Neural cell (in vitro differentiated cells): ENCODE results near the gene ACAN. TPM values are rescaled to one million over a fixed set of nuclear protein-coding genes. Genes with fewer than 3 reads are reported as not detected.

Source experiments
- H2AFZ ChIP-seq: fragments of 200-600, 300-800 bp; sonication (generic), shearing (Covaris generic); 2 replicates; pipeline ENCODE4 v1.6.0; 2014; ENCODE audit warnings: low read depth, mild to moderate bottlenecking, antibody characterized with exemption, low read length, moderate library complexity
- H3F3A ChIP-seq: fragments of 200-600 bp; shearing (Covaris generic); 2 replicates; pipeline ENCODE4 v1.6.1; 2016; ENCODE audit warnings: mild to moderate bottlenecking, moderate library complexity, mixed read lengths, antibody characterized with exemption, low read length; ENCODE audit not compliant: insufficient read depth, poor library complexity, severe bottlenecking
- H3K27ac ChIP-seq: fragments of 200-600, 300-800 bp; sonication (generic), shearing (Covaris generic); 2 replicates; pipeline ENCODE4 v1.5.1; 2014; ENCODE audit warnings: mild to moderate bottlenecking, low read length, moderate library complexity
- H3K27me3 ChIP-seq: fragments of 300-800, 200-600 bp; sonication (generic), shearing (Covaris generic); 2 replicates; pipeline ENCODE4 v1.6.0; 2014; ENCODE audit warnings: mild to moderate bottlenecking, low read depth, low read length, moderate library complexity; ENCODE audit not compliant: insufficient read depth
- H3K36me3 ChIP-seq: fragments of 300-800, 200-600 bp; sonication (generic), shearing (Covaris generic); 2 replicates; pipeline ENCODE4 v1.5.1; 2014; ENCODE audit warnings: mild to moderate bottlenecking, antibody characterized with exemption, low read length, moderate library complexity; ENCODE audit not compliant: insufficient read depth
- H3K4me2 ChIP-seq: fragments of 300-800, 200-600 bp; sonication (generic), shearing (Covaris generic); 2 replicates; pipeline ENCODE4 v1.6.0; 2014; ENCODE audit warnings: mild to moderate bottlenecking, low read length
- H3K4me3 ChIP-seq: fragments of 300-800, 200-600 bp; sonication (generic), shearing (Covaris generic); 2 replicates; pipeline ENCODE4 v1.5.1; 2014; ENCODE audit warnings: mild to moderate bottlenecking, low read length, moderate library complexity
- H3K79me2 ChIP-seq: fragments of 200-600 bp; shearing (Covaris generic); replicated peaks from 2 replicates; pipeline ENCODE4 v1.6.0; 2014; ENCODE audit warnings: mild to moderate bottlenecking, low read length, moderate library complexity; ENCODE audit not compliant: insufficient read depth
- H3K9ac ChIP-seq: fragments of 300-800, 200-600 bp; sonication (generic), shearing (Covaris generic); 2 replicates; pipeline ENCODE4 v1.6.1; 2016; ENCODE audit warnings: mild to moderate bottlenecking, low read length, mixed read lengths
- H3K9me2 ChIP-seq: fragments of 200-600 bp; shearing (Covaris generic); 2 replicates; pipeline ENCODE4 v1.6.1; 2016; ENCODE audit warnings: mild to moderate bottlenecking, low read length, mixed read lengths; ENCODE audit not compliant: insufficient read depth
- H3K9me3 ChIP-seq: fragments of 200-600, 300-800 bp; sonication (generic), shearing (Covaris generic); 2 replicates; pipeline ENCODE4 v1.6.1; 2016; ENCODE audit warnings: mild to moderate bottlenecking, mixed run types, low read length, moderate library complexity, mixed read lengths
- H4K20me1 ChIP-seq: fragments of 200-600 bp; shearing (Covaris generic); 2 replicates; pipeline ENCODE4 v1.6.1; 2016; ENCODE audit warnings: mild to moderate bottlenecking, mixed run types; ENCODE audit not compliant: insufficient read depth
- CTCF ChIP-seq: fragments of 450-650 bp; IDR thresholded peaks from 2 replicates; pipeline ENCODE4 v1.5.1; 2014; ENCODE audit warnings: antibody characterized with exemption, mild to moderate bottlenecking, moderate library complexity; ENCODE audit not compliant: poor library complexity, severe bottlenecking
- EP300 ChIP-seq: fragments of 450-650 bp; conservative IDR thresholded peaks from 2 replicates; pipeline ENCODE4 v1.6.1; 2014; ENCODE audit warnings: antibody characterized with exemption, mild to moderate bottlenecking, moderate library complexity; ENCODE audit not compliant: poor library complexity, severe bottlenecking
- EZH2 ChIP-seq: fragments of 200-600, 300-800 bp; shearing (Covaris generic), sonication (generic); IDR thresholded peaks from 2 replicates; pipeline ENCODE4 v1.6.1; 2014; ENCODE audit warnings: antibody characterized with exemption, low read length, borderline replicate concordance, mild to moderate bottlenecking; ENCODE audit not compliant: insufficient read depth, poor library complexity, severe bottlenecking
- MXI1 ChIP-seq: fragments of 450-650 bp; conservative IDR thresholded peaks from 2 replicates; pipeline ENCODE4 v1.6.1; 2014; ENCODE audit warnings: antibody characterized with exemption, mild to moderate bottlenecking; ENCODE audit not compliant: poor library complexity, severe bottlenecking
- POLR2AphosphoS5 ChIP-seq: IDR thresholded peaks from 2 replicates; pipeline ENCODE4 v1.6.1; 2012
- RAD21 ChIP-seq: fragments of 450-650 bp; conservative IDR thresholded peaks from 2 replicates; pipeline ENCODE4 v1.6.1; 2014; ENCODE audit warnings: antibody characterized with exemption, mild to moderate bottlenecking, moderate library complexity
- REST ChIP-seq: IDR thresholded peaks from 2 replicates; pipeline ENCODE4 v1.6.1; 2012; ENCODE audit warnings: borderline replicate concordance
- SMC3 ChIP-seq: fragments of 450-650 bp; conservative IDR thresholded peaks from 2 replicates; pipeline ENCODE4 v1.6.1; 2014; ENCODE audit warnings: antibody characterized with exemption, mild to moderate bottlenecking, moderate library complexity; ENCODE audit not compliant: poor library complexity
- TAF1 ChIP-seq: IDR thresholded peaks from 2 replicates; pipeline ENCODE4 v1.6.1; 2012; ENCODE audit warnings: low read depth
- polyA plus RNA-seq: library from polyadenylated mRNA; depleted of rRNA; stranded (reverse); fragments of >200 nt; gene quantifications from 2 replicates; pipeline ENCODE4 v1.2.3, GENCODE V29; 2014

The ACAN gene
- polyA plus RNA-seq, 1 donor from 2014 or later = not detected

GRCh38 chr15:88902846-88903245 lies 99.6 kb downstream of the ACAN start:
- no peak overlapping the region for H3K4me2 ChIP-seq
- H3K36me3 ChIP-seq = no peaks in the 10 kb centered on the region
- H3K9me2 ChIP-seq = no peaks in the 10 kb centered on the region
- H4K20me1 ChIP-seq = no peaks in the 10 kb centered on the region
- no peak for TF ChIP-seq CTCF
- TF ChIP-seq SMC3 = no peak
- TF ChIP-seq EZH2 = no peak
- TF ChIP-seq POLR2AphosphoS5 = no peak
- no peak for TF ChIP-seq MXI1
- TF ChIP-seq RAD21 = no peak
- TF ChIP-seq EP300 = no peak
- TF ChIP-seq REST = no peak
- TF ChIP-seq TAF1 = no peak
- H3K4me3 ChIP-seq = no peak overlapping the region
- no peaks in the 10 kb centered on the region for H3K79me2 ChIP-seq
- H3K9me3 ChIP-seq = no peaks in the 10 kb centered on the region
- no peak overlapping the region for H2AFZ ChIP-seq
- H3K27ac ChIP-seq = no peak overlapping the region
- H3F3A ChIP-seq = no peaks in the 10 kb centered on the region
- no peak overlapping the region for H3K9ac ChIP-seq
- no peaks in the 10 kb centered on the region for H3K27me3 ChIP-seq

GRCh38 chr15:88904257-88904623 lies 101.0 kb downstream of the ACAN start:
- no peaks in the 10 kb centered on the region for H3K79me2 ChIP-seq
- no peaks in the 10 kb centered on the region for H3K9me2 ChIP-seq
- no peaks in the 10 kb centered on the region for H4K20me1 ChIP-seq

More at GRCh38 chr15:88904257-88904623, 101.0 kb downstream of the ACAN start:
- H2AFZ ChIP-seq = no peak overlapping the region
- no peaks in the 10 kb centered on the region for H3K36me3 ChIP-seq
- H3K27ac ChIP-seq = no peak overlapping the region
- no peaks in the 10 kb centered on the region for H3F3A ChIP-seq
- H3K4me3 ChIP-seq = no peak overlapping the region
- H3K27me3 ChIP-seq = no peaks in the 10 kb centered on the region
- no peaks in the 10 kb centered on the region for H3K9me3 ChIP-seq
- no peak overlapping the region for H3K4me2 ChIP-seq
- TF ChIP-seq RAD21 (no peak), MXI1 (no peak), TAF1 (no peak), SMC3 (no peak), EZH2 (no peak), CTCF (no peak), POLR2AphosphoS5 (no peak), REST (no peak), EP300 (no peak)
- H3K9ac ChIP-seq = no peak overlapping the region
